Kidney epithelial cell (primary cell): ENCODE results near the gene TMTC1. TPM values are rescaled to one million over a fixed set of nuclear protein-coding genes. Genes with fewer than 3 reads are reported as not detected.

Experiments
- DNase-seq: peaks from one replicate; pipeline ENCODE4 v3.0.0-alpha.2; 2010; ENCODE audit warnings: low read depth
- H3K27me3 ChIP-seq: 2 replicates; pipeline ENCODE4 v1.6.0; 2011; ENCODE audit warnings: low read length; ENCODE audit not compliant: control insufficient read depth, insufficient read depth
- H3K36me3 ChIP-seq: 2 replicates; pipeline ENCODE4 v1.5.1; 2011; ENCODE audit warnings: low read length; ENCODE audit not compliant: control insufficient read depth, insufficient read depth
- H3K4me3 ChIP-seq: 2 replicates; pipeline ENCODE4 v1.5.1; 2011; ENCODE audit warnings: low read depth, mild to moderate bottlenecking, control low read depth, low read length
- total RNA-seq: library from RNA; depleted of rRNA; stranded (reverse); fragments of >200 nt; gene quantifications from 2 replicates; pipeline ENCODE4 v1.2.3, GENCODE V29; 2015
- TF ChIP-seq, protein P1 (sequence below): IDR thresholded peaks from 2 replicates; pipeline ENCODE4 v1.5.1; 2011; ENCODE audit warnings: mild to moderate bottlenecking, moderate library complexity, low read length, control low read depth, inconsistent platforms; ENCODE audit not compliant: insufficient read depth, poor library complexity, severe bottlenecking

The TMTC1 gene
- total RNA-seq, 1 donor from 2014 or later, result 1.6 TPM

DNA sequence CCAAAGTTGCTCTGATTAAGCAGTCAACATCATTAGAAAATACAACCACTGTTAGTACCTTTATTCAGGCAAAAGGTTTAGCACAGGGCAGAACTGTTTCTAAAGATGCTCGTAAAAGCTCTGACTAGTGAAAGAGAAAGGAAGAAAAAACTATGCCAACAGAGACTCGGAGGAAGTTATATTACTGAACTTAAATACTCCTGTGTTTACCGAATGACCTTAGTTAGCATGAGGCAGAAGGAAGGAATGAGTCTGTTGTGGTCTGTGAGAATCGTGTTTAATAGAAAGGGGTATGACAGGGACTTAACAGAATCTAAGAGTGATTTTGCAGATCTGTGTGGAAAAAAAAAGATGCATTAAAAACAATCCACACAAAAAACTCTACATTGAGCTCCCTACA is 202.1 kb downstream of the TMTC1 start:
- no peaks in the 10 kb centered on the region for H3K27me3 ChIP-seq
- TF ChIP-seq, protein P1, sequence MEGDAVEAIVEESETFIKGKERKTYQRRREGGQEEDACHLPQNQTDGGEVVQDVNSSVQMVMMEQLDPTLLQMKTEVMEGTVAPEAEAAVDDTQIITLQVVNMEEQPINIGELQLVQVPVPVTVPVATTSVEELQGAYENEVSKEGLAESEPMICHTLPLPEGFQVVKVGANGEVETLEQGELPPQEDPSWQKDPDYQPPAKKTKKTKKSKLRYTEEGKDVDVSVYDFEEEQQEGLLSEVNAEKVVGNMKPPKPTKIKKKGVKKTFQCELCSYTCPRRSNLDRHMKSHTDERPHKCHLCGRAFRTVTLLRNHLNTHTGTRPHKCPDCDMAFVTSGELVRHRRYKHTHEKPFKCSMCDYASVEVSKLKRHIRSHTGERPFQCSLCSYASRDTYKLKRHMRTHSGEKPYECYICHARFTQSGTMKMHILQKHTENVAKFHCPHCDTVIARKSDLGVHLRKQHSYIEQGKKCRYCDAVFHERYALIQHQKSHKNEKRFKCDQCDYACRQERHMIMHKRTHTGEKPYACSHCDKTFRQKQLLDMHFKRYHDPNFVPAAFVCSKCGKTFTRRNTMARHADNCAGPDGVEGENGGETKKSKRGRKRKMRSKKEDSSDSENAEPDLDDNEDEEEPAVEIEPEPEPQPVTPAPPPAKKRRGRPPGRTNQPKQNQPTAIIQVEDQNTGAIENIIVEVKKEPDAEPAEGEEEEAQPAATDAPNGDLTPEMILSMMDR, result no peak
- no peak for DNase-seq
- no peak overlapping the region for H3K4me3 ChIP-seq
- H3K36me3 ChIP-seq, result no peaks in the 10 kb centered on the region

- Histone ChIP-seq H3K27me3 (no peaks in the 10 kb centered on the region), H3K36me3 (no peaks in the 10 kb centered on the region), H3K4me3 (no peak overlapping the region)
- DNase-seq, result no peak
- TF ChIP-seq, protein P1, result no peak
These were observed 202.8 kb downstream of the TMTC1 start for GRCh38 chr12:29580971-29581370.

DNA sequence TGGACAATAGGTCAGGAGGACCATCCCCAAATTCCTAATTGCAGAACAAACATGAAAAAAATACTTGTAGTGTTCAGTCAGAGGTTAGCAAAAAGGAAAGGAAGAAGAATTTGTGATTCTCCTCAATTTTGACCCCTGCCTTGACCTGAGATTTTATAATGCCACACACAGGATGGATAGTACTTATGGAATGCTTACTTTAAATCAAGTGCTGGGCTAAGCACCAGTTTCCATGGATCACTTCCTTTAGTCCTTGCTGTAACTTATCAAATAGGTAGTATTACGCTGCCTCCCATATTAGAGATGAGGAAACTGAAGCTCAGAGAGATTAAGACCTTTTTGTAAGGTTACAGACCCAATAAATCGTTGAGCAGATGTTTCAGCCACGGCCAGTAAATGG is 205.0 kb downstream of the TMTC1 start:
- no peak for DNase-seq
- H3K36me3 ChIP-seq, result no peaks in the 10 kb centered on the region
- TF ChIP-seq, protein P1, result no peak
- H3K27me3 ChIP-seq, result no peaks in the 10 kb centered on the region
- H3K4me3 ChIP-seq, result no peak overlapping the region

DNA sequence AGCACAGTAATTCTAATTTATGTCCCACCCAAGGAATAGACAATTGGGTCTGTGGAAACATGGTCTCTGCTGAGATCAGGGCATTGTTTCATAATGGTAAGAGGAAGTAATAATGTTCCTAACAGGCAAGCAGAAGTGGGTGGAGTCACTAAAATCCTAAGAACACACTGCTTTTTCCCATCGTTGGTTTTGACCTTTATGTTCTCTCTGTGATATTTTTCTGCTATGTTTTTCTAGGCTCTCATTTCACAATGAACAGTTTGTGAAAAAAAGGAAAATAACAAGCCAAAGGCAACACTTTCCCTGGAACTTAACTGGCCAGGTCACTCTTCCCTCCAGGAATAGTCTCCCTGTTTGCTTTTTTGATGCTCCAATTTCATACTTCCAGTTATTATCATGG is 205.7 kb downstream of the TMTC1 start:
- Histone ChIP-seq H3K4me3 (no peak overlapping the region), H3K27me3 (no peaks in the 10 kb centered on the region), H3K36me3 (no peaks in the 10 kb centered on the region)
- no peak for DNase-seq
- TF ChIP-seq, protein P1, result no peak

DNA sequence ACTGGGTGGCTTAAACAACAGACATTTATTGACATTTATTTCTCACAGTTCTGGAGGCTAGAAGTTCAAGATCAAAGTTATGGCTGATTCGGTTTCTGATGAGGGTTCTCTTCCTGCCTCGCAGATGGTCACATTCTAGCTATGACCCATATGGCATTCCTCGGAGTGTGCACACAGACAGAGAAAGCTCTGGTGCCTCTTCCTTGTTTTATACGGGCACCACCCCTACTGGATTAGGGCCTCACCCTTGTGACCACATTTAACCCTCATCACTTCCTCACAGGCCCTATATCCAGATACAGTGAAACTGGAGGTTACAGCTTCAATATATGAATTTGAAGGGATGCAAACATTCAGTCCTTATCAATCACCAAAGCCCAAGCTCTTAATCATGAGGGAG is 209.2 kb downstream of the TMTC1 start:
- H3K27me3 ChIP-seq, result no peaks in the 10 kb centered on the region
- no peak overlapping the region for H3K4me3 ChIP-seq
- H3K36me3 ChIP-seq, result no peaks in the 10 kb centered on the region
- DNase-seq, result no peak
- TF ChIP-seq, protein P1, result no peak

- TF ChIP-seq, protein P1, result no peak
- no peaks in the 10 kb centered on the region for H3K27me3 ChIP-seq
- no peaks in the 10 kb centered on the region for H3K36me3 ChIP-seq
- no peak for DNase-seq
- H3K4me3 ChIP-seq, result no peak overlapping the region
These were observed 210.8 kb downstream of the TMTC1 start for GRCh38 chr12:29572938-29573337.
